Measurements from ENCODE around the gene TIGD2. TPM values are rescaled to one million over a fixed set of nuclear protein-coding genes. Genes with fewer than 3 reads are reported as not detected.

The TIGD2 gene
- polyA plus RNA-seq, 1 donor (not counting 4 experiments of a cell fraction or from before 2014, with no cell fraction given) = 5.3 TPM

- Histone ChIP-seq H3K36me3 (ENCODE audit: control insufficient read depth in 2 of 2, extremely low read depth in 1 of 2, insufficient read depth in 2 of 2, low read length in 2 of 2) (no peaks in the 10 kb centered on the region), H3K9me3 (ENCODE audit: control insufficient read depth, low read depth, low read length) (no peaks in the 10 kb centered on the region), H3K79me2 (ENCODE audit: control insufficient read depth, insufficient read depth, low read length) (no peaks in the 10 kb centered on the region), H3K9me1 (ENCODE audit: control insufficient read depth, extremely low read depth, insufficient read depth, low read length) (no peaks in the 10 kb centered on the region), H3K9ac (ENCODE audit: control insufficient read depth, extremely low read depth, insufficient read depth, low read length) (no peak overlapping the region), H3K4me1 (ENCODE audit: control insufficient read depth, extremely low read depth, insufficient read depth, low read length) (peaks cover 15% of the 10 kb centered on the region), H3K4me3 (ENCODE audit: control insufficient read depth in 2 of 3, extremely low read depth in 1 of 3, insufficient read depth in 2 of 3, low read depth in 1 of 3, low read length in 3 of 3) (no peak overlapping the region), H3K27me3 (ENCODE audit: control insufficient read depth, extremely low read depth, insufficient read depth, low read length) (no peaks in the 10 kb centered on the region), H4K20me1 (ENCODE audit: control insufficient read depth, extremely low read depth, insufficient read depth, low read length) (no peaks in the 10 kb centered on the region), H3K4me2 (ENCODE audit: control insufficient read depth, extremely low read depth, insufficient read depth, low read depth, low read length) (peak overlapping the region; percentile 52), H2AFZ (ENCODE audit: control insufficient read depth, low read length) (peak overlapping the region; percentile 89), H3K27ac (ENCODE audit: control insufficient read depth, insufficient read depth, low read length) (peak overlapping the region; percentile 24)
- dilution Hi-C loops (cut with MboI; ENCODE audit: extremely low pct_ligation_motif_present, low sequenced_read_pairs) = no loop called here
- FAIRE-seq = peak; percentile 88
- TF ChIP-seq EZH2 (IDR thresholded peaks at IDR 0.05; ENCODE audit: low read length) = no peak
- TF ChIP-seq, protein P1, sequence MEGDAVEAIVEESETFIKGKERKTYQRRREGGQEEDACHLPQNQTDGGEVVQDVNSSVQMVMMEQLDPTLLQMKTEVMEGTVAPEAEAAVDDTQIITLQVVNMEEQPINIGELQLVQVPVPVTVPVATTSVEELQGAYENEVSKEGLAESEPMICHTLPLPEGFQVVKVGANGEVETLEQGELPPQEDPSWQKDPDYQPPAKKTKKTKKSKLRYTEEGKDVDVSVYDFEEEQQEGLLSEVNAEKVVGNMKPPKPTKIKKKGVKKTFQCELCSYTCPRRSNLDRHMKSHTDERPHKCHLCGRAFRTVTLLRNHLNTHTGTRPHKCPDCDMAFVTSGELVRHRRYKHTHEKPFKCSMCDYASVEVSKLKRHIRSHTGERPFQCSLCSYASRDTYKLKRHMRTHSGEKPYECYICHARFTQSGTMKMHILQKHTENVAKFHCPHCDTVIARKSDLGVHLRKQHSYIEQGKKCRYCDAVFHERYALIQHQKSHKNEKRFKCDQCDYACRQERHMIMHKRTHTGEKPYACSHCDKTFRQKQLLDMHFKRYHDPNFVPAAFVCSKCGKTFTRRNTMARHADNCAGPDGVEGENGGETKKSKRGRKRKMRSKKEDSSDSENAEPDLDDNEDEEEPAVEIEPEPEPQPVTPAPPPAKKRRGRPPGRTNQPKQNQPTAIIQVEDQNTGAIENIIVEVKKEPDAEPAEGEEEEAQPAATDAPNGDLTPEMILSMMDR (optimal IDR thresholded peaks at IDR 0.05 in 1 of 3, IDR thresholded peaks at IDR 0.05 in 1 of 3, conservative IDR thresholded peaks at IDR 0.05 in 1 of 3; ENCODE audit: extremely low read depth in 1 of 3, insufficient read depth in 2 of 3, low read length in 3 of 3) = no peak
- peak; percentile 30 for DNase-seq (ENCODE audit: low read depth, low spot score)
These were observed 23.5 kb downstream of the TIGD2 start for GRCh38 chr4:89134775-89135319.

DNA sequence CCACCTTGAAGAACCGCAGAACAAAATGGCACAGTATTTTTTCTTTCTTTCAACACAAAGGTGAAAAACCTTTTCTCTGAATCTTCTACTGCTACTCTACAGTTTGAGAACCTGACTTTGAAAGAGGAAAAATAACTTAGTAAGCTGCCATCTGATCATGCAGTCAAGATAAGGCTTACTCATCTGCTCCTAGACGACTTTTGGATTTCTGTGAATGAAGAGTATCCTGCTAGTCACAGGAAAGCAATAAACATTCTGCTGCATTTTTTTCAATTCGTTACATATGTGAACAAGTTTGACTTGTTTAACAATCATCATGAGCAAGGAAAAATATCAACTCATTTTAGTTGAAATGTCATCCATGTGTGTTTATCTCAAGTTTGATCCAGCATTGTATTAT, 25.2 kb downstream of the TIGD2 start:
- H3K4me2 ChIP-seq (ENCODE audit: control insufficient read depth, extremely low read depth, insufficient read depth, low read depth, low read length) = no peak overlapping the region
- no peak overlapping the region for H2AFZ ChIP-seq (ENCODE audit: control insufficient read depth, low read length)
- H3K9ac ChIP-seq (ENCODE audit: control insufficient read depth, extremely low read depth, insufficient read depth, low read length) = no peak overlapping the region
- no peak overlapping the region for H3K4me3 ChIP-seq (ENCODE audit: control insufficient read depth in 2 of 3, extremely low read depth in 1 of 3, insufficient read depth in 2 of 3, low read depth in 1 of 3, low read length in 3 of 3)
- dilution Hi-C loops (cut with MboI; ENCODE audit: extremely low pct_ligation_motif_present, low sequenced_read_pairs) = no loop called here
- H3K27me3 ChIP-seq (ENCODE audit: control insufficient read depth, extremely low read depth, insufficient read depth, low read length) = no peaks in the 10 kb centered on the region
- no peak for DNase-seq (ENCODE audit: low read depth, low spot score)
- no peaks in the 10 kb centered on the region for H4K20me1 ChIP-seq (ENCODE audit: control insufficient read depth, extremely low read depth, insufficient read depth, low read length)
- no peaks in the 10 kb centered on the region for H3K9me1 ChIP-seq (ENCODE audit: control insufficient read depth, extremely low read depth, insufficient read depth, low read length)
- TF ChIP-seq EZH2 (IDR thresholded peaks at IDR 0.05; ENCODE audit: low read length) = no peak
- TF ChIP-seq, protein P1 (optimal IDR thresholded peaks at IDR 0.05 in 1 of 3, IDR thresholded peaks at IDR 0.05 in 1 of 3, conservative IDR thresholded peaks at IDR 0.05 in 1 of 3; ENCODE audit: extremely low read depth in 1 of 3, insufficient read depth in 2 of 3, low read length in 3 of 3) = no peak
- H3K4me1 ChIP-seq (ENCODE audit: control insufficient read depth, extremely low read depth, insufficient read depth, low read length) = peaks cover 15% of the 10 kb centered on the region
- no peaks in the 10 kb centered on the region for H3K9me3 ChIP-seq (ENCODE audit: control insufficient read depth, low read depth, low read length)
- peak; percentile 90 for FAIRE-seq
- no peak overlapping the region for H3K27ac ChIP-seq (ENCODE audit: control insufficient read depth, insufficient read depth, low read length)
- H3K79me2 ChIP-seq (ENCODE audit: control insufficient read depth, insufficient read depth, low read length) = no peaks in the 10 kb centered on the region
- no peaks in the 10 kb centered on the region for H3K36me3 ChIP-seq (ENCODE audit: control insufficient read depth in 2 of 2, extremely low read depth in 1 of 2, insufficient read depth in 2 of 2, low read length in 2 of 2)
